A549 treated with DMSO at 1 μM for 4 hours (cell line): ENCODE data around the gene FUS. TPM values are rescaled to one million over a fixed set of nuclear protein-coding genes. Genes with fewer than 3 reads are reported as not detected.

ENCODE experiments used
- total RNA-seq: library from RNA; stranded (reverse); fragments of 200-300 nt; extraction: Qiagen RNA extraction; gene quantifications from 5 replicates; pipeline ENCODE4 v1.2.3, GENCODE V29; 2022; ENCODE audit warnings: low read depth

Gene FUS
- 492 to 613 TPM (median 516 TPM) in 5 replicates for total RNA-seq

GRCh38 chr16:31179747-31180459 is at the start of gene FUS:
TSS of gene FUS (plus strand) at chr16:31180139. CDS start at chr16:31180215, 76 bp downstream.

GRCh38 chr16:31135535-31136286 is 44.2 kb upstream of the FUS start, which contains the start of gene PRSS8:
TSS of gene PRSS8 (minus strand) at chr16:31135727. CDS start at chr16:31135498, 229 bp downstream.

DNA sequence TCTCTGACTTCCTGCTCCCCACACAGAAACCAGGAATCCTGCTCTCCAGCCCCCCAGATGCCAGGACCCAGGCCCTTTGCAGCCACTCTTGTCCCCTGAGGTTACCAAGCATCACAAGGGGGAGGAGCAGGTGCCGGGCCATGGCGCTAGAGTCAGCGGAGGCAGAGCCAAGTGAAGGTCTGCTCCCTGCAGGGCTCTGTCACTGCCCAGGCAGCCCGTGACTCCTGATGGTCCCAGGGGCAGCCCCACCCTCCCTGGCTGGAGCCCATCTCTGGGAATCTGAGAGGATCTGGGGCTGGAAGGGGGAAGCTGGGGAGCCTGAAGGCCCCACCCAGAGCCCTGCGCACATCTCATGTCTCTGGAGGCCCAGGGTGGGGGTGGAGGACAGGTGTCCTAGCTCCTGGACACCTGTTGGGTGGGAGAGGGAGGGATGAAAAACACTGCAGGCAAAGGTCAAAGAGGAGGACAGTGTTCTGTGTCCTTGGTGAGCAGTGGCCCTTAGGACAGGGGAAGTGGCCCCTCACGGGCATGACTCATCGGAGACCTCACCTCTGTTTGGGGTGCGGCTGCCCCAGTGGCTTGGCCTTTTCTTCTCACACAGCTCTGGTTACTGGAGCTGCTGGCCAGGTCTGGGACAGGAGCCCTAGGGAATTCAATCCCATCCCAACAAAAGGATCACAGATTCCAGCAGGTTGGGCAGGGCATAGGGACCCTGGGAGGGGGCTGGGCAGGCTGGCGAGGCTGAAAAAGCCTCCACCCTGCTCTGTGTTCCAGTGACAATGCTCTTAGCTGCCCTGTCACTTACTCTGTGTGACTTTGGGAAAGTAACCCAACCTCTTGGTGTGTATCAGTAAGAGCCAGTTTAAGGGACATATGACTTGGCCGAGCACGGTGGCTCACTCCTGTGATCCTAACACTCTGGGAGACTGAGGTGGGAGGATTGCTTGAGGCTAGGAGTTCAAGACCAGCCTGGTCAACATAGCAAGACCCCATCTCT is 29.7 kb upstream of the FUS start, which contains the start of gene PRSS36:
Gene PRSS36, minus strand, starts transcription at position 173 of the 997 bp plus-strand sequence. Its CDS starts 31 bp downstream, at position 142.

DNA sequence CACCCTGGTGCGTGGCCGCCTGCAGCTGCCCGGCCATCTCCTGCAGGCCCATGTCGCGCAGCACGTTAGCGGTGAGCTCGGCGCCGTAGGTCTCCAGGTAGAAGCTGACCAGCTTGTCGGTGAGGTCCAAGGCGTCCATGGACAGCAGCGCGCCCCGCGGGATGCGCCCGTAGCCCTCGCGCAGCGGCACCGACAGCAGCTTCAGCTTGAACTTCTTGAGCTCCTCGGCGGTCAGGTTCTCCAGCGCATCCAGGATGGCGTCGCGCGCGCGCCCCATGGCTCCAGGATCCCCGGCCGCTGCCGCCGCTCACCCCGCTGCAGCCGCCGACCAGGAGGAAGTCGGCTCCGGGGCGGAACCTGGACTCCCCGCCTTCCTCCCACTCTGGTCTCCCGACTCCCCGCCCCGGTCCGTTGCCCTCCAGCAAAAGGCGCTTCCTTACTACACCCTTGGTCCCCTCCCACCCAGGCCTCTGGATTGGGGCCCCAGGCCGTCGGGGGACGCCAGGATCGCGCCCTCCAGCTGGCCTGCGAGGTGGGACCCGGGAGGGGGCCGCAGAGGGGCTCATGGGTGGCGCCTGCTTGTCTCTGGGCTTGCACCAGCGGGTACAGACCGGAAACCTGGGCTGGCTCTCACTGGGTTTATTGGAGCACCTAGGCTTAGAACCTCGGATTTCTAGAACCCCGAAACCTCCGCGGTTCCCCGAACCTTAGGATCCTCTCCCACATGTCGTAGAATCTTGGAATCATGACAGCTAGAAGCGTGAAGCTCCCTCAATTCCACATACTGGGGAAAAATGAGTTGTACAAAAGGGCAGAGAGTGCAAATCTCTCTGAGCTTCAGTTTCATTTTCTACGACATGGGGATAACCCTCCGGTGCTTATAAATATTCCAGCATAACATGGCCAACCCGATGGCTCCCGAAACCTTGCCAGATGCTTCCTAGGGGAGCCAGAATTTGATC is 22.8 kb downstream of the FUS start, which contains the start of gene PYCARD:
Gene PYCARD, minus strand, starts transcription at position 347 of the 962 bp plus-strand sequence. Its CDS starts 70 bp downstream, at position 277.

GRCh38 chr16:31213877-31214707 is 34.2 kb downstream of the FUS start, which contains the start of gene TRIM72:
TSS of gene TRIM72 (plus strand) at chr16:31214119. CDS start at chr16:31214739, 620 bp downstream.

GRCh38 chr16:31216422-31217135 is 36.6 kb downstream of the FUS start, which contains the start of gene PYDC1:
TSS of gene PYDC1 (minus strand) at chr16:31217135. CDS start at chr16:31217028, 107 bp downstream.

Other genes with a start within 250 kb of the FUS start
- gene ORAI3, start 231.1 kb upstream of the FUS start, total RNA-seq: 12.5 to 15.3 TPM (median 13.2 TPM) in 5 replicates
- gene SETD1A, start 222.4 kb upstream of the FUS start, total RNA-seq: 19.1 to 23.3 TPM (median 20.8 TPM) in 5 replicates
- gene HSD3B7, start 194.9 kb upstream of the FUS start, total RNA-seq: 12.8 to 14.8 TPM (median 13.7 TPM) in 5 replicates
- 1.6 to 2.1 TPM (median 1.8 TPM) in 5 replicates for gene STX1B, start 169.5 kb upstream of the FUS start, total RNA-seq
- gene STX4, start 146.6 kb upstream of the FUS start, total RNA-seq: 62.0 to 75.6 TPM (median 68.6 TPM) in 5 replicates
- 12.1 to 21.7 TPM (median 16.0 TPM) in 5 replicates for gene ZNF668, start 105.9 kb upstream of the FUS start, total RNA-seq
- 10.3 to 13.0 TPM (median 11.6 TPM) in 5 replicates for gene ZNF646, start 105.7 kb upstream of the FUS start, total RNA-seq
- 1.3 to 2.1 TPM (median 1.6 TPM) in 5 replicates for gene PRSS53, start 91.2 kb upstream of the FUS start, total RNA-seq
- 102 to 138 TPM (median 128 TPM) in 5 replicates for gene VKORC1, start 85.3 kb upstream of the FUS start, total RNA-seq
- 37.7 to 50.5 TPM (median 42.3 TPM) in 5 replicates for gene BCKDK, start 71.8 kb upstream of the FUS start, total RNA-seq
- 33.6 to 39.8 TPM (median 37.9 TPM) in 5 replicates for gene KAT8, start 62.5 kb upstream of the FUS start, total RNA-seq
- 0.18 to 0.35 TPM (median 0.26 TPM) in 5 replicates for gene PRSS8, start 44.4 kb upstream of the FUS start, total RNA-seq
- 0.43 to 1.0 TPM (median 0.84 TPM) in 5 replicates for gene PRSS36, start 30.1 kb upstream of the FUS start, total RNA-seq
- gene PYCARD, start 22.6 kb downstream of the FUS start, total RNA-seq: 26.1 to 45.4 TPM (median 38.3 TPM) in 5 replicates
- 0.02 TPM in 5 replicates for gene TRIM72, start 34.0 kb downstream of the FUS start, total RNA-seq
- gene PYDC1, start 37.0 kb downstream of the FUS start, total RNA-seq: not detected in 5 replicates
- 1.1 to 2.6 TPM (median 1.9 TPM) in 5 replicates for gene ITGAM, start 79.8 kb downstream of the FUS start, total RNA-seq
- 1.2 to 2.0 TPM (median 1.4 TPM) in 5 replicates for gene ITGAX, start 175.0 kb downstream of the FUS start, total RNA-seq
- gene ITGAD, start 213.2 kb downstream of the FUS start, total RNA-seq: not detected in 5 replicates
- not detected in 5 replicates for gene COX6A2, start 248.2 kb downstream of the FUS start, total RNA-seq